ENCODE data around the gene EIF2AK2.

Gene EIF2AK2

GRCh38 chr2:37096568-37096967, 60.2 kb downstream of the EIF2AK2 start:
- TF ChIP-seq CTCF (IDR thresholded peaks at IDR 0.05; ENCODE audit: low read depth, low read length, missing control alignments): no peak
- DNase-seq (ENCODE audit: low read depth): no peak
- H3K4me3 ChIP-seq (ENCODE audit: low read depth, low read length): no peak overlapping the region
- in situ Hi-C loops (cut with HindIII; ENCODE audit: low sequenced_read_pairs): no loop called here

GRCh38 chr2:37091873-37092272, 64.9 kb downstream of the EIF2AK2 start:
- in situ Hi-C loops (cut with HindIII; ENCODE audit: low sequenced_read_pairs): no loop called here

GRCh38 chr2:37090019-37090477, 66.7 kb downstream of the EIF2AK2 start:
- in situ Hi-C loops (cut with HindIII; ENCODE audit: low sequenced_read_pairs): no loop called here
- no peak for TF ChIP-seq CTCF (IDR thresholded peaks at IDR 0.05; ENCODE audit: low read depth, low read length, missing control alignments)
- DNase-seq (ENCODE audit: low read depth): no peak
- no peak overlapping the region for H3K4me3 ChIP-seq (ENCODE audit: low read depth, low read length)

More at GRCh38 chr2:37091873-37092272, 64.9 kb downstream of the EIF2AK2 start:
- TF ChIP-seq CTCF (IDR thresholded peaks at IDR 0.05; ENCODE audit: low read depth, low read length, missing control alignments): no peak
- no peak for DNase-seq (ENCODE audit: low read depth)
- no peak overlapping the region for H3K4me3 ChIP-seq (ENCODE audit: low read depth, low read length)

GRCh38 chr2:37085731-37086147, 71.0 kb downstream of the EIF2AK2 start:
- in situ Hi-C loops (cut with HindIII; ENCODE audit: low sequenced_read_pairs): no loop called here
- no peak for DNase-seq (ENCODE audit: low read depth)

GRCh38 chr2:37084797-37085196, 72.0 kb downstream of the EIF2AK2 start:
- DNase-seq (ENCODE audit: low read depth): no peak
- TF ChIP-seq CTCF (IDR thresholded peaks at IDR 0.05; ENCODE audit: low read depth, low read length, missing control alignments): no peak
- H3K4me3 ChIP-seq (ENCODE audit: low read depth, low read length): peak overlapping the region; percentile 96
- in situ Hi-C loops (cut with HindIII; ENCODE audit: low sequenced_read_pairs): no loop called here

More at GRCh38 chr2:37085731-37086147, 71.0 kb downstream of the EIF2AK2 start:
- TF ChIP-seq CTCF (IDR thresholded peaks at IDR 0.05; ENCODE audit: low read depth, low read length, missing control alignments): no peak
- H3K4me3 ChIP-seq (ENCODE audit: low read depth, low read length): no peak overlapping the region

GRCh38 chr2:37083873-37084794, 72.6 kb downstream of the EIF2AK2 start, which contains the start of the genes GPATCH11 and HEATR5B:
GPATCH11 (plus strand) TSS chr2:37084518; CDS start chr2:37088382, 3,864 bp downstream.
HEATR5B (minus strand) TSS chr2:37084372; CDS start chr2:37083414, 958 bp downstream.
- peak; percentile 91 for DNase-seq (ENCODE audit: low read depth)
- in situ Hi-C loops (cut with HindIII; ENCODE audit: low sequenced_read_pairs): no loop called here
- peak within 1 kb of the TSS; percentile 96 for H3K4me3 ChIP-seq (ENCODE audit: low read depth, low read length)
- no peak for TF ChIP-seq CTCF (IDR thresholded peaks at IDR 0.05; ENCODE audit: low read depth, low read length, missing control alignments)
